NB4 (cell line): Measurements from ENCODE around the gene AADACL2.

Source experiments
- CTCF ChIP-seq: IDR thresholded peaks from one replicate; pipeline ENCODE4 v1.5.1; 2012; ENCODE audit warnings: low read depth, low read length
- MYC ChIP-seq: IDR thresholded peaks from 2 replicates; pipeline ENCODE4 v1.6.1; 2011; ENCODE audit warnings: low read depth, low read length
- POLR2A ChIP-seq: IDR thresholded peaks from 2 replicates; pipeline ENCODE4 v1.6.1; 2011; ENCODE audit warnings: mild to moderate bottlenecking; ENCODE audit not compliant: insufficient read length; ENCODE audit errors: extremely low read depth
- TF ChIP-seq, protein P1 (sequence below): IDR thresholded peaks from 2 replicates; pipeline ENCODE4 v1.6.1; 2011; ENCODE audit warnings: low read depth, low read length

GRCh38 chr3:151788401-151788800, 54.7 kb downstream of the AADACL2 start:
- TF ChIP-seq POLR2A (no peak), CTCF (no peak), MYC (no peak)
- TF ChIP-seq, protein P1, sequence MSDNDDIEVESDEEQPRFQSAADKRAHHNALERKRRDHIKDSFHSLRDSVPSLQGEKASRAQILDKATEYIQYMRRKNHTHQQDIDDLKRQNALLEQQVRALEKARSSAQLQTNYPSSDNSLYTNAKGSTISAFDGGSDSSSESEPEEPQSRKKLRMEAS, result no peak
